PC-9 (cell line): ENCODE measurements around the gene ROBO1.

Experiments
- EZH2 ChIP-seq: fragments of 200-600 bp; sonication (generic); IDR thresholded peaks from 2 replicates; pipeline ENCODE4 v1.8.0; 2017; ENCODE audit warnings: antibody characterized with exemption, low read depth
- TF ChIP-seq, protein P1 (sequence below): fragments of 200-600 bp; sonication (generic); conservative IDR thresholded peaks from 2 replicates; pipeline ENCODE4 v1.6.1; 2017; ENCODE audit warnings: mixed run types, antibody characterized with exemption, mild to moderate bottlenecking, moderate library complexity

DNA sequence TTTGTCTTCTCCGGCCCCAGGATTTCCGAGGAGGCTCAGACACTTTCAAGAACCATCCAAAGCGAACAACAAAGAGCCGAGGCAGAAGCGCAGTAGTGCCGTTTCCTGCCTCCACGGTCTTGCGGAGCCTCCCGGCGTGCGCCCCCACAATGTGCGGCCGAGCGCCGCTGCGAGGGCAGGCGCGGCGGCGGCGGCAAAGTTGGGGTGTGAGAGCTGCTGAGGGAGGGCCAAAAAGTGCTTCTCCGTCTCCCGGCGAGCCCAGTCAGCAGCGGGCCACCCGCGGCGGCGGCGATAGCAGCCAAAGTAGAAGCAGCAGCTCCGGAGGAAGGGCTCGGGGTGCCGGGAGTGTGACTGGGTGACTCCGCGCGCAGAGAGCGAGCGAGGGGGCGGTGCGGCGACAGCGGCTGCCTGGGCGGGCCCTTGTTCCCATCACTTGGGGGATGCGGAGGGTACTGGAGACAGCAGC is 749.1 kb downstream of the ROBO1 start:
- TF ChIP-seq, protein P1, sequence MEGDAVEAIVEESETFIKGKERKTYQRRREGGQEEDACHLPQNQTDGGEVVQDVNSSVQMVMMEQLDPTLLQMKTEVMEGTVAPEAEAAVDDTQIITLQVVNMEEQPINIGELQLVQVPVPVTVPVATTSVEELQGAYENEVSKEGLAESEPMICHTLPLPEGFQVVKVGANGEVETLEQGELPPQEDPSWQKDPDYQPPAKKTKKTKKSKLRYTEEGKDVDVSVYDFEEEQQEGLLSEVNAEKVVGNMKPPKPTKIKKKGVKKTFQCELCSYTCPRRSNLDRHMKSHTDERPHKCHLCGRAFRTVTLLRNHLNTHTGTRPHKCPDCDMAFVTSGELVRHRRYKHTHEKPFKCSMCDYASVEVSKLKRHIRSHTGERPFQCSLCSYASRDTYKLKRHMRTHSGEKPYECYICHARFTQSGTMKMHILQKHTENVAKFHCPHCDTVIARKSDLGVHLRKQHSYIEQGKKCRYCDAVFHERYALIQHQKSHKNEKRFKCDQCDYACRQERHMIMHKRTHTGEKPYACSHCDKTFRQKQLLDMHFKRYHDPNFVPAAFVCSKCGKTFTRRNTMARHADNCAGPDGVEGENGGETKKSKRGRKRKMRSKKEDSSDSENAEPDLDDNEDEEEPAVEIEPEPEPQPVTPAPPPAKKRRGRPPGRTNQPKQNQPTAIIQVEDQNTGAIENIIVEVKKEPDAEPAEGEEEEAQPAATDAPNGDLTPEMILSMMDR: no peak
- no peak for TF ChIP-seq EZH2
